Gastroesophageal sphincter (tissue), 3 donors: ENCODE measurements around the gene GLP2R.

Source experiments
- CTCF ChIP-seq, 4 experiments: fragments of 200-600 bp in 2 of 4; fragments of 450-650 bp in 2 of 4; sonication (generic) in 1 of 4; IDR thresholded peaks; one replicate each; pipeline ENCODE4 v1.5.1; 2017 to 2019; ENCODE audit warnings: antibody characterized with exemption in 4 of 4, mild to moderate bottlenecking in 2 of 4, moderate library complexity in 2 of 4
- POLR2A ChIP-seq, 2 donors: fragments of 450-650 bp; IDR thresholded peaks; one replicate each; pipeline ENCODE4 v1.6.1; 2017; ENCODE audit warnings: antibody characterized with exemption in 2 of 2, mild to moderate bottlenecking in 2 of 2, moderate library complexity in 1 of 2
- POLR2AphosphoS5 ChIP-seq: sonication (generic); formaldehyde crosslinking; IDR thresholded peaks from one replicate; pipeline ENCODE4 v1.6.1; 2017; ENCODE audit warnings: antibody characterized with exemption

- TF ChIP-seq CTCF (IDR thresholded peaks at IDR 0.05) = no peak
- no peak for TF ChIP-seq POLR2A (IDR thresholded peaks at IDR 0.05)
- TF ChIP-seq POLR2AphosphoS5 = no peak
Observed at GRCh38 chr17:9868552-9868951, 42.8 kb downstream of the GLP2R start.
